Activated CD8-positive, alpha-beta memory T cell treated with anti-CD3 and anti-CD28 coated beads, Interleukin-2, amount 50 U/mL, for 4 hours (primary cell): Measurements from ENCODE around the gene CSRP3.

Experiments used
- DNase-seq: peaks from one replicate; pipeline ENCODE4 v3.0.0-alpha.2; 2020

CSRP3 gene

GRCh38 chr11:19225123-19225522 is 23.3 kb upstream of the CSRP3 start:
- no peak for DNase-seq

GRCh38 chr11:19220903-19221724 is 19.3 kb upstream of the CSRP3 start:
- no peak for DNase-seq

- no peak for DNase-seq
These were observed 17.1 kb upstream of the CSRP3 start for GRCh38 chr11:19218786-19219460.

GRCh38 chr11:19218216-19218615 is 16.4 kb upstream of the CSRP3 start:
- no peak for DNase-seq

- DNase-seq = no peak
These were observed 15.1 kb upstream of the CSRP3 start for GRCh38 chr11:19216709-19217374.

- DNase-seq = no peak
These were observed 14.2 kb upstream of the CSRP3 start for GRCh38 chr11:19216021-19216420.

GRCh38 chr11:19209617-19210370 is 8.0 kb upstream of the CSRP3 start:
- DNase-seq = no peak

GRCh38 chr11:19208959-19209546 is 7.3 kb upstream of the CSRP3 start:
- DNase-seq = no peak

GRCh38 chr11:19208181-19208580 is 6.4 kb upstream of the CSRP3 start:
- no peak for DNase-seq

GRCh38 chr11:19204836-19205235 is 3.1 kb upstream of the CSRP3 start:
- no peak for DNase-seq

GRCh38 chr11:19200410-19201201 is 1.2 kb downstream of the CSRP3 start:
- no peak for DNase-seq

- no peak for DNase-seq
These were observed 2.0 kb downstream of the CSRP3 start for GRCh38 chr11:19199771-19200170.

GRCh38 chr11:19199048-19199447 is 2.7 kb downstream of the CSRP3 start:
- DNase-seq = no peak

- DNase-seq = no peak
These were observed 5.4 kb downstream of the CSRP3 start for GRCh38 chr11:19196432-19196831.

- DNase-seq = no peak
These were observed 7.0 kb downstream of the CSRP3 start for GRCh38 chr11:19194620-19195308.

- DNase-seq = no peak
These were observed 7.9 kb downstream of the CSRP3 start for GRCh38 chr11:19193916-19194315.

- DNase-seq = no peak
These were observed 10.1 kb downstream of the CSRP3 start for GRCh38 chr11:19191530-19192169.

GRCh38 chr11:19187833-19188258 is 13.9 kb downstream of the CSRP3 start:
- DNase-seq = no peak

GRCh38 chr11:19187114-19187832 is 14.5 kb downstream of the CSRP3 start:
- no peak for DNase-seq

- no peak for DNase-seq
These were observed 16.2 kb downstream of the CSRP3 start for GRCh38 chr11:19185516-19186052.
